AG09309 (cell line): ENCODE measurements around the gene ATG4C.
"Not testable (repeated sequence)": the region's sequence is repeated elsewhere in the genome, so short reads cannot be mapped to it uniquely, and the experiment has no call there.

ENCODE experiments used
- DNase-seq: peaks from one replicate; pipeline ENCODE4 v3.0.0-alpha.2; 2010; ENCODE audit warnings: low read depth
- H3K4me3 ChIP-seq: 2 replicates; pipeline ENCODE4 v1.5.1; 2011; ENCODE audit warnings: mild to moderate bottlenecking, low read depth, low read length, moderate library complexity; ENCODE audit not compliant: control insufficient read depth
- CTCF ChIP-seq: IDR thresholded peaks from 2 replicates; pipeline ENCODE4 v1.5.1; 2011; ENCODE audit warnings: mild to moderate bottlenecking, low read depth, low read length, inconsistent platforms; ENCODE audit not compliant: insufficient read depth, control insufficient read depth; ENCODE audit errors: missing control alignments

Gene ATG4C

DNA sequence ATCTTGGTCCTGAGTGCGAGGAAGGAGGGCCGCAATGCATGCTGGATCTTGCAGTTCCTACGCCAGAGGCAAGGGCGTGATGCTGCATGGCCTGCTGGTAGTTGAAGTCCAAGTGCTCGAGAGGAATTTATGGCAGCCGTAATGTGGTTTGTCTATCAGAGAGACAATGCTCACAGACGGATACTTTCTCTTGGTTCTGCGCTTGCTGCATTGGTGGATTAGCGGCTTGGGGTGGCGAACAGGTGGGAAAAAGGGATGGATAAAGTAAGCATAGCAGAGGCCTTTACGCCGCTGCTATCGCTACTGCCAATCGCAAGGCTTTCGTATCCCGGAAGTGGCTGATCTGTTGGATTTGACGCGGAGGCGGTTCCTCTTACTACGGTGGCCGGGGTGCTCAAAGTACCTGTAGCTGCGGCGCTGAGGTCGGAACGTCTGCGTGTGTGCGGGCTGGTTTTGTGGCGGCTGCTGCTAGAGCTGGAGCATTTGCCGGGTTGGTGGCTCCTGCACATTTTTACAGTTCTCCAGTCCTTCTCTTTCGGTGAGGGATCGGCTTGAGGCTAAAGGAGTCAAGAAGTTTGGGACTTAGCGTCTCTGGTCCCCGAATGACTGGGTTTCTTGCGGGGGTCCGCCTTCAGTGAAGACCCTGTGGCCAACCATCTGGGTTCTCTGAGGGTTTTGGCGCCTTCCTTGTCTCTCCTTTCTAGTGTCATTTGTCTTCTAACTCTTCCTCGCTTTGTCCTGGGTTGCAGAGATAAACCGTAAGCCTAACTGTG is at the start of gene ATG4C:
Gene ATG4C (plus strand): TSS at position 397 of the 773 bp plus-strand sequence. CDS start 19,655 bp downstream, outside the sequence.
- peak within 1 kb of the TSS; percentile 80 for H3K4me3 ChIP-seq
- DNase-seq: peak; percentile 90
- TF ChIP-seq CTCF: no peak

DNA sequence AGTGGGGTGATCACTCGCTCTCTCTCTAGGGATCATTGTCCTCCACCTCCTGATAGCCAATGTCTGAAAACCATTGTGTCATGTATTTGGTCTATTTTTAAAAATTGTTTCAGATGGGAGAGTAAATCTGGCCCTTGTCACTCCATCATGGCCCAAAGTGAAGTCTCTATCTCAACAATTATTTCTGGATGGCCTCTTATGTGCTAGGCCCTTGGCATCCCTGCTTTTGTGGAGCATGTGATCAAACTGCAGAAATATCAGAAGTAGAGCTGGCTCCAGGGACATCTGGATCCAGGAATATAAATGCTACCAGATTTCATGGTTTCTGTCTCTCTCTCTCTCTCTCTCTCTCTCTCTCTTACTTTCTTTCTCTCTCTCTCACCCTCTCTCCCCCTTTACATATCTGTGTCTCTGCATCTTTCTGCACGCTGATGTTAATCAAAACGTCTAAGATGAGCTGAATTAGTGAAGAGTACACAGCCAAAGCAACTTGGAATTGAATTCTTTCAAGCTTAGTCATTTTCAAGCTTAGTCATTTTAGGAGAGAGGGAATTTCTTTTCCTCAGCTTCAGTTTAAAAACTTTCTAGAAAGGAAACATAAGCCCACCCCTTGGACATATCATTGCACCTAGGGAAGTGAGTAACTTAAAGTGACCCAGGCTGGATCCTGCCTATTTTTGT is 48.3 kb upstream of the ATG4C start:
- TF ChIP-seq CTCF: no peak
- peak; percentile 41 for DNase-seq

DNA sequence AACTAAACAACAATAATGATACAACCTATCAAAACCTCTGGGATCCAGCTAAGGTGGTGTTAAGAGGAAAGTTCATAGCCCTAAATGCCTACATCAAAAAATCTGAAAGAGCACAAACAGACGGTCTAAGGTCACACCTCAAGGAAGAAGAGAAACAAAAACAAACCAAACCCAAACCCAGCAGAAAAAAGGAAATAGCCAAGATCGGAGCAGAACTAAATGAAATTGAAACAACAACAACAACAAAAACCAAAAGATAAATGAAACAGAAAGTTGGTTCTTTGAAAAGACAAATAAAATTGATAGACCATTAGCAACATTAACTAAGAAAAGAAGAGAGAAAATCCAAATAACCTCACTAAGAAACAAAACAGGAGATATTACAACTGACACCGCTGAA is 43.2 kb upstream of the ATG4C start:
- DNase-seq, H3K4me3 ChIP-seq: not testable (repeated sequence)

More for the DNA sequence above, 48.3 kb upstream of the ATG4C start:
- no peak overlapping the region for H3K4me3 ChIP-seq

GRCh38 chr1:62744611-62745577 is 39.0 kb upstream of the ATG4C start:
- H3K4me3 ChIP-seq: no peak overlapping the region
- no peak for TF ChIP-seq CTCF
- no peak for DNase-seq

GRCh38 chr1:62746086-62746808 is 37.7 kb upstream of the ATG4C start:
- H3K4me3 ChIP-seq: peak overlapping the region; percentile 30
- DNase-seq: peak; percentile 29
- peak; percentile 48 for TF ChIP-seq CTCF

- no peak for TF ChIP-seq CTCF
- H3K4me3 ChIP-seq: no peak overlapping the region
- no peak for DNase-seq
Measured at GRCh38 chr1:62746809-62747138, 37.2 kb upstream of the ATG4C start.
